Immature natural killer cell (primary cell): ENCODE data around the gene C1QA. TPM values are rescaled to one million over a fixed set of nuclear protein-coding genes. Genes with fewer than 3 reads are reported as not detected.
A peak's percentile ranks its signal among the peaks of the same experiment; 100 is the strongest.

ENCODE experiments used
- DNase-seq, 3 donors: peaks; one replicate each; pipeline ENCODE4 v3.0.0; 2022; ENCODE audit warnings: mixed read lengths in 1 of 3
- H3K27ac Mint-ChIP-seq, 6 donors: one replicate each; pipeline ENCODE4 v1.8.0; 2020; ENCODE audit warnings: mixed read lengths in 6 of 6, mild to moderate bottlenecking in 5 of 6, inconsistent platforms in 4 of 6, moderate library complexity in 3 of 6
- H3K27me3 Mint-ChIP-seq, 3 donors: one replicate each; pipeline ENCODE4 v1.8.0; 2020 to 2021; ENCODE audit warnings: low read depth in 3 of 3, mild to moderate bottlenecking in 3 of 3, mixed read lengths in 3 of 3, moderate library complexity in 3 of 3, inconsistent platforms in 1 of 3
- H3K36me3 Mint-ChIP-seq, 3 donors: one replicate each; pipeline ENCODE4 v1.8.0; 2020; ENCODE audit warnings: mixed read lengths in 3 of 3, inconsistent platforms in 2 of 3, mild to moderate bottlenecking in 2 of 3
- H3K4me1 Mint-ChIP-seq, 2 donors: one replicate each; pipeline ENCODE4 v1.8.0; 2020; ENCODE audit warnings: inconsistent platforms in 2 of 2, mild to moderate bottlenecking in 2 of 2, mixed read lengths in 2 of 2, moderate library complexity in 1 of 2
- H3K4me3 Mint-ChIP-seq, 5 donors: one replicate each; pipeline ENCODE4 v1.8.0; 2020; ENCODE audit warnings: mild to moderate bottlenecking in 5 of 5, mixed read lengths in 5 of 5, inconsistent platforms in 3 of 5, moderate library complexity in 3 of 5
- H3K9me3 Mint-ChIP-seq, 6 donors: one replicate each; pipeline ENCODE4 v1.8.0; 2020; ENCODE audit warnings: mild to moderate bottlenecking in 6 of 6, mixed read lengths in 6 of 6, inconsistent platforms in 4 of 6, moderate library complexity in 3 of 6
- polyA plus RNA-seq, 3 donors: library from polyadenylated mRNA; unstranded; fragments of 300-500 nt; fragmentation: Illumina TruSeq; gene quantifications; one replicate each; pipeline ENCODE4 v1.2.3, GENCODE V29; 2021

The C1QA gene
- polyA plus RNA-seq, 3 donors from 2014 or later: not detected

DNA sequence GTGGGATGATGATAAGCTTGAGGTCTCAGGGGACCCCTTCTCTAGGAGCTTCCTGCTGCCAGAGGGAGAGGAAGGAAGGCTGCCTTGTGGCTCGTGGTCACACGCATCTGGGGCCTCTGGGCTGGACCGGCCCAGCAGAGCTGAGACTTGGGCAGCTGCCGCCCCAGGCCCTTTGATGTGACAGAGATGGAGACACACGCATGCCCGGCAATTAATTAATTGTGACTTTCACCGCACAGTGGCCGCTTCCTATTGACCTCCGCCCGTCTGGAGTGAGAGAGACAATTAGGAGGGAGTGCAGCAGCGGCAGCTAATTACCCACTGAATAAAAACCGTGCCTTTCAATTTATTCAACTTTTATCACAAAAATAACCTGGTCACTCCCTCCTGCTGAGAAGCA lies 16.6 kb upstream of the C1QA start:
- peaks cover 3 to 24% (median 12%) of the 10 kb centered on the region in 3 donors for H3K27me3 Mint-ChIP-seq
- no peaks in the 10 kb centered on the region for H3K9me3 Mint-ChIP-seq
- peak overlapping the region in 1 of 6 donors; percentile 57 for H3K27ac Mint-ChIP-seq
- peak overlapping the region in 1 of 5 donors; percentile 38 for H3K4me3 Mint-ChIP-seq
- H3K4me1 Mint-ChIP-seq: peaks cover 0 to 3% of the 10 kb centered on the region in 2 donors
- H3K36me3 Mint-ChIP-seq: no peaks in the 10 kb centered on the region
- no peak for DNase-seq

DNA sequence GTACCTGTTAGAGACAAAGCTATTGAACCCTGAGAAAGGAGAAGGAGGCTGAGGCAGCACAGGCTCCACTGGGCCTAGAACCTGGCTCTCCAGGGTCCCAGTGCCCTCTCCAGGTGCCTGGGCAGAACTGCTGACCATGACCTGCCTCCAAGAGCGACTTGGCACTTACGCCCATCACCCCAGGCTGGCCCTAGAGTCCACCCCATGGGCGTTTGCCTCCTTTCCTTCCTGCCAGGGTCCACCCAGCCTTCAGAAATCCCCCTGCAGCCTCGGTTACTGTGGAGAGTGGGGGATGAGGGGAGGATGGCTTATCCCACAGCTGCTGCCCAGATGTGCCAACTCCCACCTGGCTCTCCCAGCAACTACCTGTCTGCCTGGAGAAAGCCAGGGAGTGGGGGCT lies 14.7 kb upstream of the C1QA start:
- Mint-ChIP-seq H3K27ac (no peak overlapping the region), H3K27me3 (peaks cover 3 to 24% (median 10%) of the 10 kb centered on the region in 3 donors), H3K4me3 (no peak overlapping the region), H3K9me3 (peaks cover 0 to 2% (median 0%) of the 10 kb centered on the region in 6 donors), H3K36me3 (no peaks in the 10 kb centered on the region), H3K4me1 (peaks cover 0 to 3% of the 10 kb centered on the region in 2 donors)
- DNase-seq: no peak

DNA sequence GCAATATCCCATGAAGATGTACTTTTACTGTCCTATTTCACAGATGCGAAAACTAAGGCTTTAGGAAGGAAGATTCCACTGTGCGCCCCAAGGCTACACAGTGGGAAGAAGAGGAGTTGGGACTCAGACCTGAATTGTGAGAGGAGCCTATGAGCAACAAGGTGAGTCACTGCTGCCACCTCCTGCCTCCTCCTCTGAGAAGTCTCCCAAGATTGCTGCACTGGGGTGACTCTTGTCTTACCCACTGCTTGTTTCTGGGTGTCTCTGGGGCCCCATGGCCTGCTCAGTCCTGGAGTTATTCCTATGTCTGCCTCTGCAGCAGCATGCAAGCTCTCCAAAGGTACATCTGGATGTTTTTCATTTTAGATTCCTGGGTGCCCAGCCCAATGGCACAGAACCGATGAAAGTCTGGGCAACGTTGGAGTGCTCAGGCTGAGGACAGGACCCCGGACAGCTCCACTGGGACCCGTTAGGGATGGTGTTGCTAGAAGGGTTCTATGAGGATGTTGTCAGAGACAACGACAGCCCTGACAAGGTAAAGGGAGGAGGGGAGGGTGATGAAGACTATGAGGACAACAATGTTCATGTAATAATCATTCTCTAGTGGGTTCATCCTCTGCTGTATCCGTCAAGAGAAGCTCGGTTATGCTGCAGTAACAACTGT lies 11.0 kb upstream of the C1QA start:
- H3K9me3 Mint-ChIP-seq: peaks cover 0 to 2% (median 0%) of the 10 kb centered on the region in 6 donors
- no peak overlapping the region for H3K4me3 Mint-ChIP-seq
- no peak for DNase-seq
- H3K36me3 Mint-ChIP-seq: no peaks in the 10 kb centered on the region
- H3K4me1 Mint-ChIP-seq: no peaks in the 10 kb centered on the region
- peaks cover 5 to 23% (median 11%) of the 10 kb centered on the region in 3 donors for H3K27me3 Mint-ChIP-seq
- no peak overlapping the region for H3K27ac Mint-ChIP-seq

DNA sequence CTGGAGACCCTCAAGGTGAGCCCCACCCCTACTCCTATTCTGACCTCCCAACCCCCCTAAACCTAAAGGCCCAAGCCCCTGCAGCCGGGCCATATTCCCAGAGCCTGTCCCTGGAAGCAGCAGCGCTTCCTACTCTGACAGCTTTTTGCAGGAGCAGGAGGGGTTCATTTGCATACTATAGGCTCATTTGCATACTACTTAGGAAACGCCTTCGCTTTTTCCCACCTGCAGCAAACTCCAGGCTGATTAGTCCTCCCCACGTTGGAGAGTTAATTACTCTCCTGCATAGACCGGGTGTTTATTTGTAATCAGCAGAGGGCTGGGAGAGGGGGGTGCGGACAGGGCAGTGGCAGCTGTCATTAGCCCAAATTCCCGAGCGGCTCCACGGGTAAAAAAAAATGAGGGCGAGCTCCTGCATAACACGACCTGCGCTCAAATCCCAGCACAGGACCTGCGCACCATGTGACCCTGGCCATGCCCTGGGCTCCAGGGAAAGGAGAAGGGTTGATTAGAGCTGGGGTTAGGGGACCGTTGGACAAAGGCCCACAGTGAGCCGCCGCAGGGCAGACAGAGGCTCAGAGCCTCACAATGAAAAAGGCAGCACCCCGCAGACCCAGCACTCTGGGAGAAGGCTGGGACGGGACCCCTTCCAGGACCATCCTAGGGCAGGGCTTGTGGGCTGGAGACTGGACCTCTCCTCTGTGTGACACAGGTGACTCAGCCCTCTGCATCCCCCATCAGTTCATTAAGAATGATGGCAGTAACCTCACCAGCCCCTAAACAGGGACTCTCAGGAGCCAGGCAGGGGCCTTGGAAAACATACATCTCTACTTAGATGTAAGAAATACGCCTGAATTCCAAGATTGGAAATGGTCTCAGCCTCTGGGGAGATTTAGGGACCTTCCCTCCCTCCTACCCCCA lies 9.9 kb upstream of the C1QA start:
- Mint-ChIP-seq H3K36me3 (no peaks in the 10 kb centered on the region), H3K4me3 (no peak overlapping the region), H3K27ac (no peak overlapping the region), H3K9me3 (peaks cover 0 to 2% (median 0%) of the 10 kb centered on the region in 6 donors), H3K4me1 (no peaks in the 10 kb centered on the region), H3K27me3 (peaks cover 4 to 25% (median 12%) of the 10 kb centered on the region in 3 donors)
- DNase-seq: no peak

DNA sequence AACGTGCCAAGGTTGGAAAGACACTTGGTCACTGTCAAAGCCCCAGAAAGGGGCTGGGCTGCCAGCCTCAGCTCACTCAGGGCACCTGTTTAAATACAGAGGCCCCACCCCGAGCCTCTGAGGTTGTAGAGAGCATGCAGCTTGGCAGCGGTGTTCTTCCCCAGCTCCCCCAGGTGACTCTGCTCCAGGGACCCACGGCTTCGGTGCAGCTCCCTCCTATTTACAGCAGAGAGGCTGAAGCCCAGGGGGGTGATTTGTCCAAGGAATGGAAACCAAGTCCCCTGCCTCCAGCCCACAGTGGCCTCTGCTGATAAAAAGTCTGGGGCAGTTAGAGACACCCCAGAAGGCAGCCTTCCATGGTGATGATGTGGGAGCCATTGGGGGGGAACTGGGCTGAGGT lies 9.1 kb upstream of the C1QA start:
- peaks cover 0 to 2% (median 0%) of the 10 kb centered on the region in 6 donors for H3K9me3 Mint-ChIP-seq
- H3K36me3 Mint-ChIP-seq: no peaks in the 10 kb centered on the region
- no peaks in the 10 kb centered on the region for H3K4me1 Mint-ChIP-seq
- no peak for DNase-seq
- H3K27ac Mint-ChIP-seq: no peak overlapping the region
- no peak overlapping the region for H3K4me3 Mint-ChIP-seq
- H3K27me3 Mint-ChIP-seq: peaks cover 4 to 22% (median 18%) of the 10 kb centered on the region in 3 donors

DNA sequence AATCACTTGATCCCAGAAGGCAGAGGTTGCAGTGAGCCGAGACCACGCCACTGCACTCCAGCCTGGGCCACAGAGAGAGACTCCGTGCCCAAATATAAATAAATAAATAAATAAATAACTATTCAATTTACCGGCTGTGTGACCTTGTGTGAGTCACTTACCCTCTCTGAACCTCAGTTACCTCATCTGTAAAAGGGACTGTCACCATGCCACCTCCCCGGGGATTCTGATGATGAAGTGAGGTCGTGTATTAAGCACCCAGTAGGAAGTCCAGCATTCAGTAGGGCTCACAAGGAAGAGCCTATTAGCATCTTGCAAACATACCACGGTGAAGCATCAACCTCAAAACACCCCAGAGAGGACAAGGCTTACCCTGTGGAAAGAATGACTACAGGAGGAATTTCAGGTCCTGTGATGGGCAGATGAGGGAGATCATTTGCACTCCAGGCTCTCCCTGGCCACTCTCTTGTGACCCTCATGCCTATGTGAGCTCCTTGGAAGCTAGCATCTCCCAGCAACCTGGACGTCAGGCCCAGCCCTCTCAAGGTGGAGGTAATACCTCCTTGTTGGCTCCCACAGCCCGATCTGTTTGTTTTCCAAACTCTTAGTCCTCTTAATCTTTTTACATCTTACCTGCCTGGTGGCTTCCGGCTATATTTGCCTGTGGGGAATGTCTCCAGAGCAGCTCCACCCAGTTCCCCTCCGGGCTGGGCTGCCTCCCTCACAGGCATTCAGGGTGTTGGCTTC lies 7.6 kb upstream of the C1QA start:
- Mint-ChIP-seq H3K4me3 (no peak overlapping the region), H3K27me3 (peaks cover 4 to 16% (median 15%) of the 10 kb centered on the region in 3 donors), H3K9me3 (peaks cover 0 to 2% (median 0%) of the 10 kb centered on the region in 6 donors), H3K27ac (no peak overlapping the region), H3K4me1 (peaks cover 0 to 5% of the 10 kb centered on the region in 2 donors), H3K36me3 (no peaks in the 10 kb centered on the region)
- DNase-seq: no peak

DNA sequence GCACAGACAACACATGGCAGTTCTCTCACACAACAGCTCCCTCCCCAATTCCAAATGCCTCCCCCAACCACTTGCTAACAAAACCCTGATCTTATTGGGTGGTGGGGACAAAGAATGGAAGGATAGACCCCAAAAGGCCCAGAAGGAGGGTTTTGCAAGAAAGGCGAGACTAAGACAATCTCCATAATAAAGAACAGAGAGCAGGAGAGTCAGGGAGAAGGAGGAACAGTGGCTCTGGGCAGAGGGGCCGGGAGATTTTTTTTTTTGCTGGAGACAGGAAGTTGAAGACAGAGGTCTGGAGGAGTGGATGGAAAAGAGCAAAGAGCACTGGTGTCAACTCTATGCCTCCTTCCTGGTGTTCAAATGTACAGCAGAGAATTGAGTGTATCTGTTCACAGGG lies 6.5 kb upstream of the C1QA start:
- no peak overlapping the region for H3K27ac Mint-ChIP-seq
- H3K9me3 Mint-ChIP-seq: peaks cover 0 to 2% (median 0%) of the 10 kb centered on the region in 6 donors
- no peak for DNase-seq
- H3K4me1 Mint-ChIP-seq: peaks cover 0 to 7% of the 10 kb centered on the region in 2 donors
- H3K4me3 Mint-ChIP-seq: no peak overlapping the region
- no peaks in the 10 kb centered on the region for H3K36me3 Mint-ChIP-seq
- peaks cover 2 to 12% (median 11%) of the 10 kb centered on the region in 3 donors for H3K27me3 Mint-ChIP-seq

DNA sequence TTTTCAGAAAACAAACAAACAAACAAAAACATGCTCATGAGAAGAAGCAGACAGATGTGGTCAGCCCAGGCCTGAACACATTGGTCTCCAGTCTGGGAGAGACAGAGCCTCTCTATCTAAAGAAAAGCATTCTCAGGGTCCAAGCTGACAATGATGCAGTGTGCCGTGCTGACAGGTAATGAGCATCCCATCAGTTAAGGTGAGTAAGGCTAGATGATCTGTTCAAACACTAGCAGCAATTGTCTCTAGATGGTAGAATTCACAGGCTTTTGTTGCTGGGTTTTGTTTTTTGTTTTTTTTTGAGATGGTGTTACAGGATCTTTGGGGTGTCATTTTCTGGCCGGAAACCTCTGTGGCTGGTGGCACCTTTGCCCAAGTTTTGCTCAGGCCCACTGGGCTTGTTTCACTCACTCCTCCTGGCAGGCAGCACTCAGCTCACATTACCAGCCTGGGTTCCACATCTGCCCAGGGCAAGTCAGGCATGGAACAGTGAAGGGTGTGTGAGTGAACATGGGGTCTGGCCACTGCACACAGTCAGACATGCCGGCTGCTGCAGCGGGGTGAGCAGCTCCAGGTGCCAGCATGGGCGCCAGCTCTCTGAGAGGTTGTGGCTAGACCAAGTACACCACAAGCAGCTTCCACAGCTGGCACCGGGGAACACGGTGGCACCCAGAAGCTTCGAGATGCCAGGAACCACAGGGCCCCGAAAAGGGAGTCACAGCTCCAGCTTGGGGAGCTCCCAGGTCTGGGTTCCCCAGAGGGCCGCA lies 2.5 kb upstream of the C1QA start:
- peak; percentile 16 to 58 (median 32) for DNase-seq
- no peaks in the 10 kb centered on the region for H3K9me3 Mint-ChIP-seq
- H3K36me3 Mint-ChIP-seq: no peaks in the 10 kb centered on the region
- peaks cover 0 to 7% of the 10 kb centered on the region in 2 donors for H3K4me1 Mint-ChIP-seq
- H3K27me3 Mint-ChIP-seq: peaks cover 1 to 12% (median 5%) of the 10 kb centered on the region in 3 donors
- H3K4me3 Mint-ChIP-seq: peak overlapping the region; percentile 13 to 62 (median 45)
- H3K27ac Mint-ChIP-seq: peak overlapping the region in 3 of 6 donors; percentile 18 to 58 (median 24)

DNA sequence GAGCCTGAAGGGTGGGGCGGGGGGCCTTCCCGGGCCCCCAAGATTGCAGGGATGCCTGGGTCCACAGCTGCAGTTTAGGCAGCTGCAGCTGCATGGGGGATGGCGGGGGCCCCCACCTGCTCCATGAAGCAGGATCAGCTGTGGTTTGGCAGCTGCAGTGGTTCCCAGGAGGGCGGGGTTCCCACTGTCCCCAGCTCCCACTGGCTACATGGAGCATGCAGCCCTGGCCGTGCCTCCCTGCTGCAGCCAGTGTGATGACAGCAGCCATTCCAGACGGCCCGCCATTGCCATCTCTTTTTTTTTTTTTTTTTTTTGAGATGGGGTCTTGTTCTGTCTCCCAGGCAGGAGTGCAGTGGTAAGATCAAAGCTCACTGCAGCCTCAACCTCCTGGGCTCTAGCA lies 992 bp upstream of the C1QA start:
- peaks cover 0 to 7% of the 10 kb centered on the region in 2 donors for H3K4me1 Mint-ChIP-seq
- peaks cover 1 to 9% (median 5%) of the 10 kb centered on the region in 3 donors for H3K27me3 Mint-ChIP-seq
- no peak for DNase-seq
- H3K36me3 Mint-ChIP-seq: no peaks in the 10 kb centered on the region
- H3K9me3 Mint-ChIP-seq: no peaks in the 10 kb centered on the region
- H3K4me3 Mint-ChIP-seq: no peak overlapping the region
- H3K27ac Mint-ChIP-seq: no peak overlapping the region

DNA sequence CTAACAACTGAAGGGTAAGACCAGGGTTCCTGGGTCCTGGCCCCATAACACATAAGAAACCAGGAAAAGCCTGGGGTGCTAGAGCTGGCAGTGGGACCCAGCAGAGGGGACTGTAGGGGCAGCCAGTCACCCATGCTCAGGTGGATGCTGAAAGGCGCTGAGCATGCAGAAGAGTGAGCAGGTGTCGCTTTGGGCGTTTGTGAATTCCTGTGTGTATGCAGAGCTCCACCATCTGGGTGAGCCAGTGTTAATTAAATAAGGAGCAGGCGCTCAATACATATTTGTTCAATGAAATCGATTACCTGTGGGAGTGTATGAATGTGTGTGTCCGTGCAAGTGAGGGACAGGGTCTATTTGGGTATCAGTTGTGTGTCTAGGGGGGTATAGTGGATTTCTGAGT lies 499 bp downstream of the C1QA start:
- no peak overlapping the region for H3K4me3 Mint-ChIP-seq
- DNase-seq: no peak
- H3K27me3 Mint-ChIP-seq: peaks cover 1 to 6% (median 3%) of the 10 kb centered on the region in 3 donors
- no peaks in the 10 kb centered on the region for H3K36me3 Mint-ChIP-seq
- no peak overlapping the region for H3K27ac Mint-ChIP-seq
- no peaks in the 10 kb centered on the region for H3K9me3 Mint-ChIP-seq
- peaks cover 0 to 7% of the 10 kb centered on the region in 2 donors for H3K4me1 Mint-ChIP-seq

DNA sequence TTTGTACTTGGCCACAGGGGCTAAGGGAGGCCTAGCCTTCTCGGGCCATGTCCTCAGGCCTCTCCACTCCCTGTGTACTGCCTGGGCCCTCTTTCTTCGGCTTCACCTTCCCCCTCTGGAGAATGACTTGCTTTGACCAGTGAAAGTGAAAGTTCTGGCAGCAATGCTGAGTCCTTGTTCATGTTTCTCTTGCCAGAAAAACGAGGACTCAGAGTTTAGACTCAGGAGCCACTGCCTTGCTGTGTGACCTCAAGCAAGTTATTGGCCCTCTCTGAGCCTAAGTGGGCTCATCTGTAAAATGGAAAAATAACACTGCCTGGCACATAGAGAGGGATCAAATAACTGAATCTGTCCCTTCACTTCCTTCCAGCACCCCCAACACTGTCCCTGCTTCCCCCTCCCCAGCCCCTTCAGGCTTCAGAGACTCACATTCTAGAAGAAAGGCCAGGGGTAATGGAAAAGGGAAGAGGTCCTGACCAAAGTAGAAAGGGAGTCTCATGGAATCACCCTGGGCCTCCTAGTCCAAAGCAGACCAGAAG lies 1.5 kb downstream of the C1QA start:
- no peak overlapping the region for H3K27ac Mint-ChIP-seq
- H3K4me1 Mint-ChIP-seq: peaks cover 0 to 7% of the 10 kb centered on the region in 2 donors
- H3K36me3 Mint-ChIP-seq: no peaks in the 10 kb centered on the region
- no peak for DNase-seq
- peaks cover 1 to 3% (median 3%) of the 10 kb centered on the region in 3 donors for H3K27me3 Mint-ChIP-seq
- H3K9me3 Mint-ChIP-seq: no peaks in the 10 kb centered on the region
- H3K4me3 Mint-ChIP-seq: no peak overlapping the region

DNA sequence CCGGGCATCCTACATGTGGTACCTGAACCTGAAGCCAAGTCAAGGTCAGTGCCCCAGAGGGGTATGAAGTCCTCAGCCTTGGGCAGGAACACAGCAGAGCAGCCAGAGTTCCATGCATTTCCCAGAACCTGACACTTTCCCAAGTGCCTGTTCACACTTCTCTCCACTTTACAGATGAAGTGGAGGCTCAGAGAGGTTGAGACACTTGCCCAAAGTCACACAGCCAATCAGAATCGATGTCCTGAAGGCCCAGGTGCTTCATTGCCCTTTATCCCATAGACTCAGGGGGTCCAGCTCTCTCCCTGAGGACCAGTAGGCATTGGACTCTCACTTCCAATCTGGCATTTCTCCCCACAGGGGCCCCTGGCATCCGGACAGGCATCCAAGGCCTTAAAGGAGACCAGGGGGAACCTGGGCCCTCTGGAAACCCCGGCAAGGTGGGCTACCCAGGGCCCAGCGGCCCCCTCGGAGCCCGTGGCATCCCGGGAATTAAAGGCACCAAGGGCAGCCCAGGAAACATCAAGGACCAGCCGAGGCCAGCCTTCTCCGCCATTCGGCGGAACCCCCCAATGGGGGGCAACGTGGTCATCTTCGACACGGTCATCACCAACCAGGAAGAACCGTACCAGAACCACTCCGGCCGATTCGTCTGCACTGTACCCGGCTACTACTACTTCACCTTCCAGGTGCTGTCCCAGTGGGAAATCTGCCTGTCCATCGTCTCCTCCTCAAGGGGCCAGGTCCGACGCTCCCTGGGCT lies 2.2 kb downstream of the C1QA start:
- Mint-ChIP-seq H3K9me3 (no peaks in the 10 kb centered on the region), H3K27ac (no peak overlapping the region), H3K4me1 (peaks cover 0 to 4% of the 10 kb centered on the region in 2 donors), H3K36me3 (no peaks in the 10 kb centered on the region), H3K27me3 (peaks cover 1 to 3% (median 3%) of the 10 kb centered on the region in 3 donors), H3K4me3 (no peak overlapping the region)
- no peak for DNase-seq
